ENCODE measurements around the gene ZNF74.
"Not testable (repeated sequence)": the region's sequence is repeated elsewhere in the genome, so short reads cannot be mapped to it uniquely, and the experiment has no call there.

DNA sequence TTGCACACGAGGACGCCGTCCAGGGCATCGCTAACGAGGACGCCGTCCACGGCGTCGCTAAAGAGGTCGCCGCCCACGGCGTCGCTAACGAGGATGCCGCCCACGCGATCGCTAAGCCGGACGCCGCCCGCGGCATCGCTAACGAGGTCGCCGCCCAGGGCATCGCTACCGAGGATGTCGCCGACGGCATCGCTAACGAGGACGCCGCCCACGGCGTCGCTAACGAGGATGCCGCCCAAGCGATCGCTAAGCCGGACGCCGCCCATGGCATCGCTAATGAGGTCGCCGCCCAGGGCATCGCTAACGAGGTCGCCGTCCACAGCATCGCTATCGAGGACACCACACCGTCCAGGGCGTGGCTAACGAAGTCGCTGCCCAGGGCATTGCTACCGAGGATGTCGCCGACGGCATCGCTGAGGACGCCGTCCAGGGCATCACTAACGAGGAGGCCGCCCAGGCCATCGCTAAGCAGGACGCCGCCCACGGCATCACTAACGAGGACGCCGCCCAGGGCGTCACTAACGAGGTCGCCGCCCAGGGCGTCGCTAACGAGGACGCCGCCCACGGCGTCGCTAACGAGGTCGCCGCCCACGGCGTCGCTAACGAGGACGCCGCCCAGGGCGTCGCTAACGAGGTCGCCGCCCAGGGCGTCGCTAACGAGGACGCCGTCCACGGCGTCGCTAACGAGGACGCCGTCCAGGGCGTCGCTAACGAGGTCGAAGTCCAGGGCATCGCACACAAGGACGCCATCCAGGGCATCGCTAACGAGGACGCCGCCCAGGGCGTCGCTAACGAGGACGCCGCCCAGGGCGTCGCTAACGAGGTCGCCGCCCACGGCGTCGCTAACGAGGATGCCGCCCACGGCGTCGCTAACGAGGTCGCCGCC, 32.8 kb upstream of the ZNF74 start:
- TF ChIP-seq, protein P1, sequence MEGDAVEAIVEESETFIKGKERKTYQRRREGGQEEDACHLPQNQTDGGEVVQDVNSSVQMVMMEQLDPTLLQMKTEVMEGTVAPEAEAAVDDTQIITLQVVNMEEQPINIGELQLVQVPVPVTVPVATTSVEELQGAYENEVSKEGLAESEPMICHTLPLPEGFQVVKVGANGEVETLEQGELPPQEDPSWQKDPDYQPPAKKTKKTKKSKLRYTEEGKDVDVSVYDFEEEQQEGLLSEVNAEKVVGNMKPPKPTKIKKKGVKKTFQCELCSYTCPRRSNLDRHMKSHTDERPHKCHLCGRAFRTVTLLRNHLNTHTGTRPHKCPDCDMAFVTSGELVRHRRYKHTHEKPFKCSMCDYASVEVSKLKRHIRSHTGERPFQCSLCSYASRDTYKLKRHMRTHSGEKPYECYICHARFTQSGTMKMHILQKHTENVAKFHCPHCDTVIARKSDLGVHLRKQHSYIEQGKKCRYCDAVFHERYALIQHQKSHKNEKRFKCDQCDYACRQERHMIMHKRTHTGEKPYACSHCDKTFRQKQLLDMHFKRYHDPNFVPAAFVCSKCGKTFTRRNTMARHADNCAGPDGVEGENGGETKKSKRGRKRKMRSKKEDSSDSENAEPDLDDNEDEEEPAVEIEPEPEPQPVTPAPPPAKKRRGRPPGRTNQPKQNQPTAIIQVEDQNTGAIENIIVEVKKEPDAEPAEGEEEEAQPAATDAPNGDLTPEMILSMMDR (IDR thresholded peaks at IDR 0.05) = not testable (repeated sequence)
- not testable (repeated sequence) for TF ChIP-seq POLR2A (IDR thresholded peaks at IDR 0.05)
